Kasumi-1 (cell line): ENCODE results near the gene TMEM106C.

ENCODE experiments used
- DNase-seq, 2 experiments: peaks; one replicate each; lab custom pipeline; 2025; lab: John Stamatoyannopoulos, UW

The TMEM106C gene, protein sequence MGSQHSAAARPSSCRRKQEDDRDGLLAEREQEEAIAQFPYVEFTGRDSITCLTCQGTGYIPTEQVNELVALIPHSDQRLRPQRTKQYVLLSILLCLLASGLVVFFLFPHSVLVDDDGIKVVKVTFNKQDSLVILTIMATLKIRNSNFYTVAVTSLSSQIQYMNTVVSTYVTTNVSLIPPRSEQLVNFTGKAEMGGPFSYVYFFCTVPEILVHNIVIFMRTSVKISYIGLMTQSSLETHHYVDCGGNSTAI

DNA sequence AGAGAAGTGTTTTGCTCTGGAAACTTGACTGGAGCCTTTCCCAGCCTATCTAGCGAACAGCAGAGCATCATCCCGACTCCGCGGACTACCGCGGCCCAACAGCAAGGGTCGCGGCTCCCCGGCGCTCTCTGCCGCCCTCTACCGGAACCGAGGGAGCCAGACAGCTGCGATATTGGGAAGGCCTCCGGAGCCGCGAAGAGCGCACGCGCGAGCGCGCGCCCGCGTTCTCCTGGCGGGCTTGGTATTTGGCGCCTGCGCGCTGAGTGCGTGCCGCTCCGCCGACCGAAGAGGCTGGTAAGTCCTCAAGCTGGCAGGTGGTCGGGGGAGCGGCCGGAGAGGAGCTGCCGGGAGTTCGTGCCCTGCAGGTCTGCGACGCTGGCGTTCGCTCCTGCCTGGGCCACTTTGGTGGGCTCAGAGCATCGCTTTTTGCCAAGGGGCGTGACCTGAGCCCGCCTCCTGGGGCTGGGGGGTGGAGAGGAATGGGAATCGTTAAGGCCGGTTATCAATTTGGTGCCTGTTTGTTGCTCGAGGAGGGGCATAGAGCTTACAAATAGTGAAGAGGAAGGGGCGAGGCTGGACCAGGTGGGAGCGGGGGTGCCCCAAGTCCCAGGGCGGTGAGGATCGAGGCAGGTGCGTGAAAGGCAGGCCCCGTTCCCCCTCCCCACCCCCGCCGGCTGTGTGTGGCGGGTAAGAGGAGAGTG is at the start of gene TMEM106C:
Gene TMEM106C, plus strand, starts transcription at position 257 of the 701 bp plus-strand sequence. CDS start 641 bp downstream, outside the sequence.
- DNase-seq = peak; percentile 88 to 91

DNA sequence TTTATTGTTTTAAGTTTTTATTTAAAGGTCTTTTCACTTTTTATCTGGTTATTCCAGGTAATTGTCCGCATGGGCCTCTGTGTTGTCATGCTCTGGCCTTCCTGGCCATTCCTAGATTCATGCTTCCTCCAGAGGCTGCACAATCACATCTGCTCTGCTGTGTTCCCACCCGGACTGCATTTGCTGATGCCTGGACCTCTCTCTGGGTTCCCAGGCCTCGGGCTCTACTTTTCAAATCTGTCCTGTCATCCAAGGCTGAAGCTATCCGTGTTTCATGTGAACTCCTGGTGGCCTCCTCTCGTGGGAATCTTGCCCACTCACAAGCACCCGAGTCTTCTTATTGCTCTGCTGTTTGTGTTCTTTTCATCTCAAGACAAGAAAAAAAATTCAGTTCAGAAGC is 42.5 kb upstream of the TMEM106C start:
- no peak for DNase-seq

DNA sequence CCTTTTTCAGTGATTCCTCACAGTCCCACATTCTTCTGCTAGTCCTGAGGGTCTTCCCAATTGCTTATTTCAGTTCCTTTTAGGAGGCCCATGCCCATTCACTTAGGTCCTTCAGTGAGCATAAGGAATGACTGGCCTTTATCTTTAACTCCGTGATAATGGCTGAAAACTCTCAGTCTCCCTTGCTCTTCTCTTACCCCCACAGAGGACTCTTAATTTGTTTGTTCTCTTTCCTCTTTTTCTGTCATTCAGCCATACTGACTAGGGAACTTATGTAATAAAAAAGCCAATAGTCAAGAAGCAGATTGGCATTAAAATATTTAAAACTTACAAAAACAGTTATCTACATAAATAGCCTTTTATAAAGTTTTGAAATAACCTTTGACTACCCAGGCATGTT is 41.5 kb upstream of the TMEM106C start:
- no peak for DNase-seq

DNA sequence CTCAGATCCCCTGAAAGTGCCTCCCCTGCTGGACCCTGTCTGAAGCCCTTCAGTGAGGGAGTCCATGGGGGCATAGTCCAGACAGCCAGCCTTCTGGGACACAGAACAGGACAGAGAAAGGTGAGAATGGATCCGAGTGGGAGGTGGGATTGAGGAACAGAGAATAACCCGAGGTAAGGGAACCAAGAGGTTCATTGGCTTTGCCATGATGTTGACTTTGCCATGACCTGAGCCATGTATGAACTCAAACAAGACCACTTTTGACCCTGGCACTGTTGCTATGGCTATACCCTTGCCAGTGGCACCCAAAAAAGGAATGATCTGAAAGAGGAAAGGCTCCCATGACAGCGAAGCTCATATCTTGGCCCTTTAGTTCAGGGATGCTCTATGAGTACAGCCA is 36.0 kb upstream of the TMEM106C start:
- no peak for DNase-seq

DNA sequence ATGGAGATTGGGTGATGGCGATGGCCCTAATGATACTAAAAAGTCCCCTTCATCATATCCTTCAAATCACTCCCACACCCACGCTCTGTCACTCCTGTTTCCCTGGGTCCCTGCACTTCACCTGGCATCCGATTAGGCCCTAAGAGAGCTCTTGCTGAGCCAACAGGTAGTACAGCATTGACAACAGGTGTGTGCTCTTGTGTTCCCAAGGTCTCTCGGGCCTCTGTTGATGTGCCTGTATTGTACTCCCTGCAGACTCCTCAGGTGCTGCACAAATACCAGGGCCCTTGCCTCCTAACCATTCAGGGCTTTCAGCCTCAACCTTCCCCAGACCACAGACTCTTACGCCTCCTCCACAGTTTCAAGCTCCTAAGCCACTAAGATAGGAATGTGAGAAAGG is 32.8 kb upstream of the TMEM106C start:
- DNase-seq = no peak

DNA sequence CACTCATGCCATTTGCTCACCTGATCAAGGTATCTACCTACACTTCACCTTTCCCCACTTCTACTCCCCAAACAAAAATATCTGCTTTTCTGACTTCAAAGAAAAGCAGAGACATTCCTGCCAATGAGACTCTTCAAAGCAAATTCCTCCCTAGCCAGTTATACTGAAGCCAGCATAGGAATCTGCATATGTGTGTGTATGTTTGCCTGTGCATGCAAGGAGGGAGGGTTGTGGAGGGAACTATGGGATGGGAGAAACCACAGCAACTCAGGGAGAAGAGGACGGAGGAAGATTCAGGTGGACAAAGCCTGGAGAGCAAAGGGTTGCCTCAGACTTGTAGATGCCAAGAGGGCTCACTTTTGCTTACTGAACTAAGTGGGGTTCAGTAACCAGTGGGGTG is 32.2 kb upstream of the TMEM106C start:
- no peak for DNase-seq

DNA sequence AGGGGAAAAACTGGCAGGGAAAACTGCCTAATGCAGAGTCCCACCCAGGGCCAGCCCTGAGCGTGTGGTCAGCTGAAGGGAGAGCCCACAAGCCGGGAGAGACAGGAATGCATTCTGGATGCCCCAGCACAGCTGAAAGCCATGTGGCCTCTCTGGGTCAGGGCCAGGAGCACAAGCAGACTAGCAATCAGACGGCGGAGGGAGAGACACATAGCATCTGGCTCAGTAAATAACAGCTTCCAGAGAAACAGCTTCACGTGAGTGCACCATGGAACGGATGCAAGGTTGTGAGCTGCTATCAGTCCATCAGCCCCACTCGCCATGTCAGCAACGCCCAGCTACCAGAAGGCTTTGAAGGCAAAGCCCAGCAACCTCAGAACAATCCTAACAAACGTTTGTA is 28.2 kb upstream of the TMEM106C start:
- no peak for DNase-seq

DNA sequence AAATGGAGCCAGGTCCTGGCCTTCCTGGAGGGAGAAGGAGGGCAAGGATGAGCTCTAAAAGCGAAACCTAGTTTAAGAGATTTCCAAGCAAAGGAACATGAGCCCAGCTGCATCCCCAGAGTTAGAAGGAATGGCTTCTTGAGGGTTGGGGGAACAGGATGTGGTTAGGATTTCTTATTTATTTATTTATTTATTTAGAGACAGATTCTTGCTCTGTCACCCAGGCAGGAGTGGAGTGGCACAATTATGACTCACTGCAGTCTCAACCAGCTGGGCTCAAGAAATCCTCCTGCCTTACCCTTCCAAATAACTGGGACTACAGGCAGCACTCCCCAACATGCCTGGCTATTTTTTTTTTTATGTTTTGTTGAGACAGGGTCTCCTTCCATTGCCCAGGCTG is 25.3 kb upstream of the TMEM106C start:
- DNase-seq = no peak

DNA sequence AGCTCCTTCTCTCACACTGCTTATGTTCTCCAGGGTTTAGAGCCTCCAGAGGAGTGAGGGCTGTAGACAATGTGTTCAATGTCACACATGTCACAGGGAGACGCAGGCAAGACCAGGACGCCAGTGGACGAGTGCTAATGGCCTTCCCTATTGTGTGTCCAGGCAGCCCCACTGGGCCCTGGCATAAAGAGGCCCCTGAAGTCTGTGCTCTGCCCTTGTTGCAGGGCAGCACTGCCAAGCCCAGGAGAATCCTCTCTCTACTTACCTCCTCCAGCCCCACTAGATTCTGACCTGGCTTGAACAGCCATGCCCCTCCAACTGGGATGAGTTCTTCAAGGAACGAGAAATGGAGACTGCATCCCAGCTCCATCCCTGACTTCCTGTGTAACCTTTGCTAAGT is 24.8 kb upstream of the TMEM106C start:
- DNase-seq = no peak

DNA sequence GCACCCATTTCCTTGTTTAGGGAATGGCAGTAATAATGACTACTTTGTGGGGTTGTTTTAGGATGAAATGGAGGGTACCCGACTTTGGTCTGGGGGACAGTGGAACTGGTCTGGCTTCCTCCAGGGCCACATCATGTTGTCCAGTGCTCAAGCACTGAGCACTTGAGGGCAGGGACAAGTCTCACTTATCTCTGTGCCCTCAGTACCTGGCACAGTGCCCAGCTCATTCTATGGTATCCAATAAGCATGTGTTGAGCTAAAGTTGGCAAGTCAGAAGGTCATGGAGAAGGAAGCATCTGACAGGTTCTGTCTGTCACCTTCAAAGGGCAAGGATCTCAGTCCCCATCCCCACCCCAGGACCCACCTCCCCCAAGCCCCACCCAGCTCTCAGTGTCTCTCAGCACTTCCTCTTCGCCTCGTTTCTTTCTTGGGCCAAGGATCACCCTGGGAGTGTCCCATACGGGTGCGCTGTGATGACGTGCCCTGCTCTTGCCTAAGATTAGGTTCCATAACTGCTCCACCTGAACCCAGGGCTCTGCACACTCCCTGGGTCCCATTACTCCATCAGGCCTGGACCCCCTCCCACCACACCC is 24.3 kb upstream of the TMEM106C start:
- DNase-seq = no peak

DNA sequence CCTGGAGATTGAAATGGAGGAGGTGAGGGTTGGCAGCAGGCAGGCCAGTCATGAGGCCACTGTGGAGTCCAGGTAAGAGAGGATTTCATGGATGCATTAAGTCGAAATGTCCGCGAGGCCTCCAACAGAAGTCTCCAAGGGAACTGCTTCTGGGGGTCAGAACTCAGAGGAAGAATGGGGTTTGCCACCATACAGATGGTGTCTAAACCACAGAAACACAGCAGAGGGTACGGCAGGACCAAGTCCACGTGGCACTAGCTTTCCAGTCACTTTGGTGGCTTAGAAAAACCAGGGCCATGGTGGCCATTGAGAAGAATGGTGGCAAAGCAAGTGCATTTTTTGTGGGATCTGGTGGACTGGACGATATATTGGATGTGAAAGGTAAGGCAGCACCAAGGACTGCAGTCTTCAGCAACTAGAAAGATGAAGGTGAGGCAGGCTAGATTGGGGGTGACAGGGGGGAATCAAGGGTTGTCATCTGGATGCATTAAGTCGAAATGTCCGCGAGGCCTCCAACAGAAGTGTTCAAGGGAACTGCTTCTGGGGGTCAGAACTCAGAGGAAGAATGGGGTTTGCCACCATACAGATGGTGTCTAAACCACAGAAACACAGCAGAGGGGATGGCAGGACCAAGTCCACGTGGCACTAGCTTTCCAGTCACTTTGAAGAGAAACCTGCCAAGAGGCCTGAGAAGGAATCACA is 22.5 kb upstream of the TMEM106C start:
- no peak for DNase-seq

DNA sequence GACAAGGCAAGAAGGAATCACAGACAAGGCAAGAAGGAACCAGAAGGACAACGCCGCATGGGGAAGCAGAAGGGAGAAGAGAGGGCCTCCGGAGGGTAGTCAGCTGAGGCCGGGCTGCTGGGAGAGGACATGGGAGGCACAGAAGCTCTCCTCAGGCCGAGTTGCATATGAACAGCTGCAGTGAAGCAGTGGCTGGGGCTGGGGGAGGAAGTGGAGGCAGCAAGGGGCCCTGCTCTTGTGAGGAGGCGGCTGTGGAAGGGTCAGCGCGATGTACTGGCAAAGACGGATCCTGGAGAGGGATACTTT is 22.0 kb upstream of the TMEM106C start:
- no peak for DNase-seq

DNA sequence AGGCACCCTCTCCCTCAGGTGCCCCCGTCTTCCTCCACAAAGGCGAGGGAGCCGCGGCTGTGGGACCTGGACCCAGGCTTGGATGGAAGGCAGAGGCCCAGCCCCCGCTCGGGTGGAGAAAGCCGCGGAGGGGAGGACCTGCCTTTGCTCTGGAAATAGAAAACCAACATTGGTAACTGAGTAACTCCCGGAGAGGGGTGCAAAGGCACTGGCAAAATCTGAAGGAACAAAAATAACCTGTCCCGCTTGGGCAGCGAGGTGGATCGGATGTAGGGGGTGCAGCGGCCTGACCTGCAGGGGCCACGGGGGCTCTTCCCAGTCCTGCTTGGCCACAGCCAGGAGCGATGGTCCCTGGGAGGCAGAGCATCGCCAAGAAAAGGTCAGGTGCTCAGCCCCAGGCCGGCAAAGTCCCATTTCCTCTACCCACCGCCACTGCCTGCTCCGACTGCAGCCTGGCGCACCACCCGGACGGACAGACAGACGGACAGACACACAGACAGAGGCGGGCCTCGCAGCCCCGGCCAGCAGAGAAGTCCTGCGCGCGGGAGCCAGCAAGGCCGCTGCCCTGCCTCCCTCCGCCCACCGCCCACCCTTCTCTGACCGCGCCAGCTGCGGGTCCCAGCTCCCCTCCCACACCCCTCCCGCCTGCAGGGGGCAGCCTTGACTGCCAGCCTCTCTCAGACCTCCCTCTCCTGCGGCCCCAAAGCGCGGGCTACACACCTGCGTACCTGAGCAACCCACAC is 21.4 kb upstream of the TMEM106C start:
- DNase-seq = no peak

DNA sequence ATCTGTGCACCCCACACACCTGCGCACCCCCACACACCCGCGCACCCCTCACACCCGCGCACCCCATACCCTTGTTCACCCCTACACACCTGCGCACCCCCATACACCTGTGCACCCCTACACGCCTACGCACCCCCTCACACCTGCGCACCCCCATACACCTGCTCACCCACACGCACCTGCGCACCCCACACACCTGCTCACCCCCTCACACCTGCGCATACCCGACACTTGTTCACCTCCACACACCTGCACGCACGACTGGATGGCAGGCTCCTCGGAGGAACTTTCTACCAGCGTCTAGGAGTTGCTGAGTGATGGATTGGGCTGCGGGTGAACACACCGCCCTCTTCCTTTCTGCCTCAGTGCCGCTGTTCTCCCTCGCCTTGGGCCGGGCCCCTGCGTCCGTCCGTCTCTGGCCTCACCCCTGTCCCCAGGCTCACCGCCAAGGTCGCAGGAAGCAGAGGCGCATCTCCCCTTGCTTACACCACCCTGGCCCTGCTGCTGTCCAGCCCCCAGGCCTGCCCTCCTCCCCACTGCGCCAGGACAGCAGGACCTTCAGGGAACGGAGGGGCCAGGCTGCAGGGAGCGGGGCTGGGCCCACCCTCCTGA is 20.7 kb upstream of the TMEM106C start:
- no peak for DNase-seq

DNA sequence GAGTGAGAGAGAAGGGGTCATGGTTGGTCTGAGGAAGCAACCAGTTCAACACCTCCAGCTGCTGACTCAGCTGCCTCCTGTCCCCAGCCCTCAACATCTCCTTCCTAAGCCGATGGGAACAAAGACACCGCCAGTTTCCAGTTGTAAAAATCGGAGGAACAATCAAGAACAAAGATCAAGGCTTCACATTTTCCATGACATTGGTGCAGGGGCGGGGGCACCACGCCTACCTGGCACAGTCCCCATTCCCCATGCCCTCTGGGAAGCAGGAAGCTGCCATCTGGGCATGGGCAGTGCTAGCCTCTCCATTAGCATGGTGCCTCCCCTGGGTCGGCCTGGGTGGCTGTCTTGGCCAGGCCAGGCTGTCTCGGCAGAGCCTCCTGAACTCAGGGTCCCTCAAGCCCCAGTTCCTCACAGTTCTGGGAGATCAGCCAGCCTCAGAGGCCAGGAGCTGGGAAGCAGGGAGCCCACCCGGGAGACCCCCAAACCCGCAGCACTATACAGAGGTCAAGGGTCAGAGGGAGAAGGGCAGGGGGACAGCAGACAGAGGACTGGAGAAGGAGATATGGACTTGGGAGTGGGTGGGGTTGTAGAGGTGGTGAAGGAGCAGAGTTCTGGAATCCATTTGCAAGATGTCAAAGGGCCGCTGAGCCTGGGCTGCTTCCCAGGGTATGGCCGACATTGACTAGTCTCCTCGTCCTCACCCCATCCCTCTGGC is 19.6 kb upstream of the TMEM106C start:
- no peak for DNase-seq

DNA sequence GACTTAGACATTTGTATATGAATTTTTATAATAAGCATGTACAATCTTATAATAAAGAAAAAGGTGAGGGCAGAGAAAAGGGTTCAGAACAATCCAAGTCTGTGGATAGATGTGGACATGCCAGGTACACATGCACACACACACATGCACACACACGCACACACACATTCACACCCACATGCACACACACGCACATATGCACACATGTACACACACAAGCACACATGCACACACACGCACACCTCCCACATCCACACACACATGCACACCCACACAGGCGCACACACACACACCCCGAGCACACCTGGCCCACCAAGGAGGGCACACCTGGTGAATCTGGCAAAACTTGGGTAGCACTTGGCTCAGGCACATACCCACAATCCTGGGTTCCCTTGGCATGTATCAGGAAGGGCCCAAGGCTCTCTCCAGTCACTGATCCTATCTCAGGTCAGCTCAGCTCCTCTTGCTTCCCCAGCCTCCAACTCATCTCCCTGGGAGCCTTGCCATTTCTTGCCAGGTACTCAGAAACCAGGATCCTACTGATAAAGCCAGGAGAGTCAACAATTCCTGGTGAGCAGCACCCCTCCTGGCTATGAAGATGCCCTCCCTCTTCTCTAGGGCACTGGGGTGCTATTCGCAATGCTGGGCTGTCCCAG is 18.6 kb upstream of the TMEM106C start:
- no peak for DNase-seq

DNA sequence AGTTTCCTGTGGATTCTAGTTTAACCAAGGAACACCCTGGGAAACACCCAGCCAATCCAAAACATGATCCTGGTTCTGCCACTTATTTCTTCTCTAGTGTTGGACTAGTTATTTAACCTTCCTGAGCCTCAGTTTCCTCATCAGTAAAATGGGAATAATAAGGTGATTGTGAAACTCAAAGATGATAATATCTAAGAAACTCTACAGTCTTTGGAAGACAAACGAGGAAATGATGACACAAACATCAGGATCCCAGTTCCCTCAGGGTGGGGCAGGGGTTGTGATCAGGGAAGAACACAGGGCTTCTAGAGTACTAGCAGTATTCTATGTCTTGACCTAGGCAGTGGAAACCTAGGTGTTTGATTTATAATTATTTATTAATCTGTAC is 18.1 kb upstream of the TMEM106C start:
- no peak for DNase-seq

DNA sequence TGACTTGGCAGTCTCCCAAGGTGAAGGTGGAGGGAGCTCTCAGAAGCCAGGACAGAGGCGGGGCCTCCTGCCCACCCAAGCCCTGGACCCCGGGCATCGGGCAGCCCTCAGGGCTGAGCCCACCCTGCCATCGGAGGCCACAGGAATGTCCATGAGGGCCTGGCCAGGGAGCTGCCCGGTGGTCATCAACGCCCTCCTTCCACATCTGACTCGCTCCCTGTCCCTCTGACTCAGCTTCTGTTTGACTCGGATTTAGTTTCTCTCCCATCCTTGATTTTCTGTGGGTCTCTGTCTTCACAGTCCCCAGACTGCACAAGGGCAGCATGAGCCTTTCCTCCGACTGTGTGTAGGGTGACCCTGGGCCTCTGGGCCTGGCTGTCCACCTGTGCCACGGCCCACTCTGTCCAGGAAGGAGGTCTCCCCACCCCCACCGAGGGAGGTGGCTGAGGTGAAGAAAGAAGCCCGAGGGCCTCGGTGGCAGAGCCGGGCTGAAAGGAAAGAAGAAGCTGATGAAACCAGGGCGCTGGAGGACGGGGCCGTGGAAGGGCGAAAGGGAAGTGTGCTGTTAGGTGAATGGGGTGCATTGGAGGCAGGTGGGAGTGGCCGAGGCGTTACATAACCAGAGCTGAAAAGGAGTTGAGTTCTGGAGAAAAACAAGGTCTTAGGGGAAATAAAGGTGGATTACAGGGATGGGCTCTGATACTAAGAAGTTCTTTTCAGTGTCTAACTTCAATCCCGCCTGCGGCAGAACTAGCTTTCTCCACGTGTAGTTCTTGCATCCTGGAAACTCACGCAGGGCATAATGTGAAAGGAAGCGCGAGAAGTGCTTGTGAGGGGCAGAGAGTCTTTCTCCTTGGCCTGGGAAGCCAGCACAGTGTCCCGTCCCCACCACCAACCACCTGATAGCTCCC is 16.7 kb upstream of the TMEM106C start:
- peak; percentile 24 to 41 for DNase-seq

DNA sequence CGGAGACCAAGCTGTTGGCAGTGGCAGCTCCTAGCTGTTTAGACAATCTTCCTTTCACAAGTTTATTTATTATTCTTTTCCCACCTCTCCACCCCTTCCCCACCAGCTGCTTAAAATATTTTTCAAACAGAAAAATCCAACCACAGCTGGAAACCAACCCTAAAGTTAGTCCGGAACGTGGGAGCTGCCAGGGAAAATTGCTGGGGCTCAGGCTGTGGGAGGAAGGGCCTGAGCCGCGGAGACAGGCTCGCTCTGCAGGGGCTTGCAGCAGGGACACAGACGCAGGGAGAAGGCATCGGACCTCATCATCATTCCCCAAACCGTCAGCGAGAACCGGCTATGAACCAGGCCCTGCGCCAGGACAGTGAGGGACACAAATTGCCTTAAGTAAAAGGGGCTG is 16.1 kb upstream of the TMEM106C start:
- no peak for DNase-seq
